ENCODE data around the gene LENEP.

Gene LENEP

GRCh38 chr1:154998818-154999570 lies 5.6 kb downstream of the LENEP start:
- DNase-seq (ENCODE audit: low read depth in 1 of 2, low spot score in 1 of 2): peak; percentile 61 to 74

DNA sequence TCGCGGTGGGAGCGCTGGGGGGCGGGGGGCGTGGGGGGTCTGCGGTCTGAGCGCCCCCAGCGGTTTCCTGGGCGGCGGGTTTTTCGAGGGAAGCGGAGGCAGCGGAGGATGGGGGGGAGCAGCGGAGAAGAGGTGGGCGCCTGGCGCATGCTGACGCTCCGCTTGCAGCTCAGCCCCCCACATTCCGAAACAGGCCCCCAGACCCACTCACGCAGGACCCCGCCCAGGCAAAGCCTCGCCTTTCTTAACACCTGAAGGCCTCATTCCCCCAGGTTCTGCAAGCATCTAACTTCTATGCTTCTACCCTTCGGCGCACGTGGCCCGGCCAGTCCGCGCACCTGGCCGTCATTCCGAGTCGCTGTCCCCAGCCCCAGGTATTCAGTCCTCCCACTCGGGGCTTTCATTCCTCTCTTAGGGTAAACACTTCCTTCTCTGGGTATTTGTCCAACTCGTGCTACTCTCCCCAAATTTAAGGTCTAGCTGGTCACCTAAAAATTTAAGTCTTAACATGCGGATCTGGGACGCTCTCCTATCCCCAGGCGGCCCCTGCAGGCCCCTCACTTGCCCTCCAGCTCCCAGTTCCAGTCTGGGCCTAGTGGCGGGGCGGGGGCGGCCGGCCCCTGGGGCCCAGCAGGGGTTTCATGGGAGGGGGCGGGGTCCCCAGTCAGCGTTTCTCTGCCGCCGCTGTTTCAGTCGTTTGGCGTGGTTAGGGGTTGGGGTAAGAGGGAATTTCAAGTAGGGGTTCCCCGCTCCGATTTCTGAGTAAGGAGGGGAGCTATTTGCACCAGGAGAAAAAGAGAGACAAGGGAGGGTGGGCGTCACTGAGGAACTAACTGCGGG lies 6.4 kb downstream of the LENEP start:
- peak in 1 of 2 donors; percentile 49 for DNase-seq (ENCODE audit: low read depth in 1 of 2, low spot score in 1 of 2)

- DNase-seq (ENCODE audit: low read depth in 1 of 2, low spot score in 1 of 2): no peak
Measured at GRCh38 chr1:155000411-155000725, 7.0 kb downstream of the LENEP start.

GRCh38 chr1:155000726-155001424 lies 7.5 kb downstream of the LENEP start:
- peak; percentile 58 to 67 for DNase-seq (ENCODE audit: low read depth in 1 of 2, low spot score in 1 of 2)

- peak in 1 of 2 donors; percentile 43 for DNase-seq (ENCODE audit: low read depth in 1 of 2, low spot score in 1 of 2)
Measured at GRCh38 chr1:155001425-155001674, 8.0 kb downstream of the LENEP start.

DNA sequence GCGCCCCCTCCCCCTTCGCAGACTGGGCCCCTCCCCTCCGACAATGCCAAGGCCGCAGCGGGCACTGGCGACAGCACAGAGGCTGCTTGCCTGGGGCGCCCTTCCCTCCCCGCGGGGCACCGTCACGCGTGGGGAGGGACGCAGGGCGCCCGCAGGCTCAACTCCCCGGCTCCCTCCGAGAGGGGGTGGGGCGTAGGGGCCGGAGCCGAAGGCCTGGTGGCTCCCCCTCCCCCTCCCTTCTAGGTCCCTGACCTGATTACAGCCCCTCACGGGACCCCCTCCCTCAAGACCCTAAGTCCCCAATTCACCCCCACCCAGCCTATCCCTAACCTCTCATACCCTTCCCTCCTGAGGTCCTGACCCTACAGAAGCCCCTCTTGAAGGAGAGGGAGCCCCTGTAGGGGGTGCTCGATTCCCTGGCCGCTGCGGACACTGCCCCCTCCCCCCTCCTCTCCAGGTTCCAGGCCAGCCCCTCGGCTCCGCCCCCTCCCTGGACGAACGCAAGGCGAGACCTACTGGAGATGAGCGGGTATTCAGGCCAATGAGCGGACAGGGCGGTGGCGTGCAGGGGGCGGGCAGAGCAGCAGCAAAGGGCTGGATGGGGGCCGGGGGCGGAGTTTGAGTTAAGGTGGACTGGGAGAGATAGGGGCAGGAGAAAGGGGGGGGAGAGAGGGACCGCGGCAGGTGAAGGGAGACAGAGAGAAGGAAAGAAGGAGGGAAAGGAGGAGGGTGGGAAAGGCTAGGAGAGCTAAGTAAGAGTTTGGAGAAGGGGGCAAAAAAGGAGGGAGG lies 8.5 kb downstream of the LENEP start:
- DNase-seq (ENCODE audit: low read depth in 1 of 2, low spot score in 1 of 2): peak; percentile 95 to 99

DNA sequence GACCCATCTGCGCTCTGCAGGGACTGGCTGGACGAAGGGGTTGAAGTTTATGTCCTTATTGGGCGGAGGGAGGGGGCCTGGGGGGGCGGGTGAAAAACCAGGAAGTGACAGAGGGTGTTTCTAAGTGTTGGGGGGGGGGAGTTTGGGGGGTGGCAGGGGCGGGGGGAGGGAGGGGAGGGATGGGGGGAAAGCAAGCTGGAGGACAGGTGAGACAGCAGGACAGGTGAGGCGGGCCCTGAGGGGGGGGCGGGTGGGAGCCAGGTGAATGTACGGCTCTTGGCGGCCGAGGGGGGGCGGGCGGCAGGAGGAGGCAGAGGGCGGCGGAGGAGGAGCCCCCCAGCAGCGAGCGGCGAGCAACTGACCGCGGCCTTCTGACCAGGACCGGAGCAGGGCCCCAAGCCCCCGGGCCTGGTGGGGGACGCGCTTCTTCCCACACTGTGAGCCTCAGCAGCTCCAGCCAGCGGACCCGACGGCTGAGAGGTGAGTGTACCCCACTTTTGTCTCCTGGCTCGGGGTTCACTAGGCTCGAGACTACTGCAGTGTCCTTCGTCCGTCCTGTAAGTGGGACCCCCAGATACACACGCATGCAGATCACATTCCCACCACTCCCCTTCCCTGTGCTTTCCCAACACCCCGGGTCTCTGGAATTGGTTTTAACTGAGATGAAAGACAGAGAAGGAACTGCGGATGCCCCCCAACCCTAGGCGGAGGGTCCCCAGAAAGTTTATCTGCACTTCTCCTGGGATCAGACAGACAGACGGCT lies 9.3 kb downstream of the LENEP start, which contains the start of gene ZBTB7B:
TSS of gene ZBTB7B (plus strand) at position 339 of the 763 bp plus-strand sequence. CDS start 11,859 bp downstream, outside the sequence.
- DNase-seq (ENCODE audit: low read depth in 1 of 2, low spot score in 1 of 2): no peak

DNA sequence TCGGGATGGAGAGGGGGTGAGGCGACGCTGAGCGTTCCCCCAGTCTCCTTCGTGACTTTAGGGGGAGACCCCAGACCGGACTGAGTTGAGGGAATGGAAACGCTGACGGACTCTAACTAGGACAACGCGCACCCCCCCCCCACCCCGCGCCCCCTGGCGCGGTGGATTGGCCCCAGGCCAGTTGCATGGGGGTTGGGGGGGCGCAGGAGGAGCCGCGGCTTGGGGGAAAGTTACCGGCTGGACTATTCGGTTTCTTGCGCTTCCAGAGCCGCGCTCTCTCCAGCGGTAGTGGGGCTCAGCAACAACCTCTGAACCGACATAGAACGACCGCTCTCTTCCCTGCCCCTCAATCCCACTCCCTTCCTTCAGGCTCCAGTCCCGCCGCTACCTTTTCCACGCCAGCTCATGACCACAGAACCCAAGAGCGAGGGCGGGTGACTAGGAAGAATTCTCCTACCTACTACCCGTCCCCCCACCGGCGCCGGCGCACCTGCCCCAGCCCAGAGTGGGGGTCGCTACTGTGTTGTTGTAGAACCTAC lies 9.9 kb downstream of the LENEP start:
- no peak for DNase-seq (ENCODE audit: low read depth in 1 of 2, low spot score in 1 of 2)

DNA sequence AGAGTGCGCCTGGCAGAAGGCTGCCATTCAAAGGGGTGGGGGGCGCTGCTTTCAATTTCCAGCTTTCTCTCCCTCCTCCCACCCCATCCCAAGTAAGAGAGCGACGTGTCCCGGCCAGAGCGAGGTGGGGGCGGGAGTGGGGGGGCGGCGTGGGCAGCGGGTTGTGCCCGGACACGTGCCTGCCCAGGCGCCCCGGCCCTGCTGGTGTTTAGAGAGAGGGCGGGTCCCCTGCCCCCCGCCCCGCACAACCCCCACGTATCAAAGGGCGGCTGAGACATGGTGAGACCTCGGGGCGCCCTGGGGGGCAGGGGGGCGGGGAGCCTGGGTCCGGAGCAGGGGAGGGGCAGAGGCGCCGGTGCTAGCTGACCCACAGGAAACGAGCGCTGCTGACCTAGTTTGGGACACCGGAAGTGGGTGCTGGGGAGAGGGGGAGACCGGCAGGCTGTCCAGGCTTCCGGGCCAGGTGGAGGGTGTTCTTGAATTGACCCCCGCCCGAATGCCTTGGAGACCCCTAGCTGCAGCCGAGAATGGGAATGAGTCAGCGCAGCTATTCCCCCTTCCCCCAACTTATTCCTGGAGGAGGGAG lies 10.5 kb downstream of the LENEP start:
- DNase-seq (ENCODE audit: low read depth in 1 of 2, low spot score in 1 of 2): no peak

GRCh38 chr1:155004352-155005075 lies 11.1 kb downstream of the LENEP start:
- no peak for DNase-seq (ENCODE audit: low read depth in 1 of 2, low spot score in 1 of 2)

- no peak for DNase-seq (ENCODE audit: low read depth in 1 of 2, low spot score in 1 of 2)
Measured at GRCh38 chr1:155005076-155006011, 12.0 kb downstream of the LENEP start.

- peak in 1 of 2 donors; percentile 46 for DNase-seq (ENCODE audit: low read depth in 1 of 2, low spot score in 1 of 2)
Measured at GRCh38 chr1:155006601-155007101, 13.3 kb downstream of the LENEP start.

DNA sequence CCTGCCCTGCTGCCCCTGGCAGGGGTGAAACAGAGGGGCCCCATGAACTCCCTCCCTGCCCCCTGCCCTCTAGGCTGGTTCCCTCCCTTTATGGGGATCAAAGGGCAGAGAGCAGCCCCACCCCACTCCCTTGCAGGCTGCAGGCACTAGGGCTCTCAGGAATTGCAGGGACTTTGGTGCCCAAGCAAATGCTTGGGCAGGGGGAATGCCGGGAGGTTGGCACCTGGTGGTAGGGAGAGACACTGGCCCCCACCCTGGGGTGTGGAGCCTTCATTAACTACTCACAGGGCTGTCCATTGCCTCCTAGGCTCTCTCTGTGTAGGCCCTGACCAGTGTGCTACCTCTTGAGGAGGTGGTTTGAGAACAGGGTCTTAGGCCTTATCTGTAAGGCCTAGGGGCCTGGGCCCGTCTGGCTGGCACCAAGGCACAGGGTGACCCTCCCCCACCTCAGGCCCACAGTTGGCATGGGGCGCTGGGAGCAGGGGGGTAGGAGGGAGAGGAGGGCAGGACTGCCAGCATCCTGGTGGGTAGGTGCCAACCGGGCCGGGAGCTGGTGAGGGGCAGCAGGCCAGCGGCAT lies 14.0 kb downstream of the LENEP start:
- DNase-seq (ENCODE audit: low read depth in 1 of 2, low spot score in 1 of 2): no peak

GRCh38 chr1:155008015-155008941 lies 14.9 kb downstream of the LENEP start:
- peak; percentile 41 to 60 for DNase-seq (ENCODE audit: low read depth in 1 of 2, low spot score in 1 of 2)

DNA sequence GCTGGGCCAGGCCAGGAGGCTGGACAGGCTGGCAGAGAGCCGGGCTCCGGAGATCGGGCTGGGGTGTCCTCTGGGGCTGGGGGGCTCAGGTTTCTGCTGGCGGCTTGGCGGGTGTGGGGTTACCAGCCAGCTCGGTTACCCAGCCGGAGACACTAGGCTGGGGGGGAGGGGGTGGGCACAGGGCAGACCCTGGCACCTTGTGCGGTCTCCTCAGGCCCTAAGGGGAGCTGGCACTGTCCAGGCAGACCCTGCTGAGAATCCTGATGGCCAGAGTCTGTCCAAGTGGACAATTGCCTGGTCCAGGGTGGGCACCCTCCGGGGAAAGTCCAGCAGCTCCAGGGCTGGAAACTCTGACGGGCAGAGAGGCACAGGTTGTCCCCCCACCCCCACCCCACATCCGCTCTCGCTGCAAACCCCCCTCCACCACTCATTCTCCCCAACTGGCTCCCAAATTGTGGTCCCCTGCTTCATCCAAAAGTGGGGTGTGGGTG lies 15.9 kb downstream of the LENEP start:
- DNase-seq (ENCODE audit: low read depth in 1 of 2, low spot score in 1 of 2): no peak

DNA sequence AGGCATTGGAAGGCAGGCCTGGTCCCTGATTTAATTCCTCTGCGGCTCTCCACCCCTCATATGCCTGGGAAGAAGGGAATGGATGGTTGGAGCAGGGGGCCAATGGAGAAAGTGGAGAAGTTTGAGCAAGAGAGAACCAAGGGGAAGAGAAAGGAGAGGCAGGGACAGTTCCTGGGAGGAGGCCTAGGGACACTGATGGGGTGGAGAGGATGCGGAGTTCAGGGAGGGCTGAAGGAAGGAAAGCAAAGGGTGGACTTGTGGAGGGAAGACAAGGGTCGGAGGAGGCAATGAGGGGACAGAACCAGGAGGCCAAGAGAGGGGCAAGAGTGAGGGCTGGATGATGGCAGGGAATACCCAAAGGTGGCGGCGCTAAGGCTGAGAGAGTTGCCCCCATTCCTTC lies 16.4 kb downstream of the LENEP start:
- no peak for DNase-seq (ENCODE audit: low read depth in 1 of 2, low spot score in 1 of 2)
